Neuronal stem cell (in vitro differentiated cells): ENCODE data around the gene DNAL4.

ENCODE experiments used
- DNase-seq: peaks from one replicate; pipeline ENCODE4 v3.0.0-alpha.2; 2013; ENCODE audit warnings: low spot score
- H2AFZ ChIP-seq: one replicate; pipeline ENCODE4 v1.6.1; 2013; ENCODE audit warnings: mild to moderate bottlenecking, low read length, inconsistent platforms
- H2AK5ac ChIP-seq: 2 replicates; pipeline ENCODE4 v1.6.1; 2013; ENCODE audit warnings: low read depth, mild to moderate bottlenecking, inconsistent platforms, low read length, moderate library complexity, mixed read lengths
- H2BK120ac ChIP-seq: 2 replicates; pipeline ENCODE4 v1.6.1; 2013; ENCODE audit warnings: low read depth, mild to moderate bottlenecking, inconsistent platforms, low read length, moderate library complexity, mixed read lengths
- H2BK12ac ChIP-seq: one replicate; pipeline ENCODE4 v1.6.1; 2013; ENCODE audit warnings: low read length, inconsistent platforms
- H2BK15ac ChIP-seq: 2 replicates; pipeline ENCODE4 v1.6.1; 2013; ENCODE audit warnings: mild to moderate bottlenecking, low read length, inconsistent platforms, mixed read lengths
- H2BK5ac ChIP-seq: one replicate; pipeline ENCODE4 v1.6.1; 2013; ENCODE audit warnings: inconsistent platforms, mild to moderate bottlenecking, low read length, moderate library complexity
- H3K14ac ChIP-seq: one replicate; pipeline ENCODE4 v1.6.1; 2013; ENCODE audit warnings: low read length, inconsistent platforms
- H3K18ac ChIP-seq: 2 replicates; pipeline ENCODE4 v1.6.1; 2013; ENCODE audit warnings: low read length, inconsistent platforms
- H3K23ac ChIP-seq: 2 replicates; pipeline ENCODE4 v1.6.1; 2013; ENCODE audit warnings: low read depth, mild to moderate bottlenecking, mixed read lengths, low read length, inconsistent platforms; ENCODE audit not compliant: poor library complexity
- H3K27ac ChIP-seq: replicated peaks from 3 replicates; pipeline ENCODE4 v1.5.1; 2013; ENCODE audit warnings: low read length, inconsistent platforms
- H3K27me3 ChIP-seq, 3 experiments: 2 replicates each; pipeline ENCODE4 v1.6.1; 2013; ENCODE audit warnings: low read length in 3 of 3, mild to moderate bottlenecking in 2 of 3, inconsistent platforms in 1 of 3, low read depth in 1 of 3, mixed read lengths in 1 of 3, moderate library complexity in 1 of 3; ENCODE audit not compliant: control insufficient read depth in 3 of 3, insufficient read depth in 3 of 3
- H3K36me3 ChIP-seq, 2 donors: replicated peaks in 1 of 2; 2 replicates each; pipeline ENCODE4 v1.6.1; 2013; ENCODE audit warnings: low read length in 2 of 2; ENCODE audit not compliant: control insufficient read depth in 2 of 2, insufficient read depth in 2 of 2
- H3K4ac ChIP-seq: 2 replicates; pipeline ENCODE4 v1.6.1; 2013; ENCODE audit warnings: inconsistent platforms, mild to moderate bottlenecking, low read length, moderate library complexity
- H3K4me1 ChIP-seq, 2 donors: 1 replicate in 1 of 2; 2 replicates in 1 of 2; pipeline ENCODE4 v1.6.1; 2013; ENCODE audit warnings: low read length in 2 of 2, low read depth in 1 of 2; ENCODE audit not compliant: control insufficient read depth in 2 of 2, insufficient read depth in 1 of 2
- H3K4me2 ChIP-seq: one replicate; pipeline ENCODE4 v1.6.1; 2013; ENCODE audit warnings: mild to moderate bottlenecking, low read length, inconsistent platforms; ENCODE audit not compliant: insufficient read depth, poor library complexity, severe bottlenecking
- H3K4me3 ChIP-seq, 2 donors: 2 replicates each; pipeline ENCODE4 v1.5.1; 2013; ENCODE audit warnings: low read length in 2 of 2, mild to moderate bottlenecking in 2 of 2, inconsistent platforms in 1 of 2, moderate library complexity in 1 of 2
- H3K79me1 ChIP-seq: one replicate; pipeline ENCODE4 v1.6.1; 2013; ENCODE audit warnings: low read depth, mild to moderate bottlenecking, inconsistent platforms, low read length, moderate library complexity
- H3K9ac ChIP-seq: one replicate; pipeline ENCODE4 v1.6.1; 2013; ENCODE audit warnings: mild to moderate bottlenecking, low read depth, low read length, inconsistent platforms; ENCODE audit not compliant: poor library complexity
- H3K9me3 ChIP-seq, 2 donors: replicated peaks in 1 of 2; 2 replicates each; pipeline versions ENCODE3 to v1.6.1; 2013; ENCODE audit warnings: low read length in 2 of 2, mild to moderate bottlenecking in 2 of 2, inconsistent platforms in 1 of 2, low read depth in 1 of 2, mixed read lengths in 1 of 2, moderate library complexity in 1 of 2; ENCODE audit not compliant: control insufficient read depth in 2 of 2, insufficient read depth in 1 of 2
- H4K8ac ChIP-seq: one replicate; pipeline ENCODE4 v1.6.1; 2013; ENCODE audit warnings: low read depth, mild to moderate bottlenecking, inconsistent platforms, low read length, moderate library complexity
- H4K91ac ChIP-seq: one replicate; pipeline ENCODE4 v1.6.1; 2013; ENCODE audit warnings: low read length, low read depth, mild to moderate bottlenecking, inconsistent platforms; ENCODE audit not compliant: poor library complexity
- WGBS, 2 donors: extraction: QIAGEN DNeasy Blood & Tissue Kit; methylation state at CpG; one replicate each; pipeline ENCODE4 v1.1.7; 2013; ENCODE audit warnings: missing lambda C conversion rate in 2 of 2, mixed read lengths in 1 of 2; ENCODE audit not compliant: insufficient read length in 2 of 2, insufficient replicate concordance in 1 of 2; ENCODE audit errors: extremely low coverage in 2 of 2; 5-methylcytosine and 5-hydroxymethylcytosine counted together

The DNAL4 gene

GRCh38 chr22:38737302-38738060 is 56.5 kb downstream of the DNAL4 start:
- no peak for DNase-seq
- Histone ChIP-seq H2BK15ac (no peak overlapping the region), H3K36me3 (peaks cover 61 to 100% of the 10 kb centered on the region in 2 donors), H2AK5ac (no peak overlapping the region), H3K18ac (no peak overlapping the region), H2BK120ac (no peak overlapping the region), H4K91ac (no peak overlapping the region), H4K8ac (no peak overlapping the region), H3K9ac (no peak overlapping the region), H3K4me3 (no peak overlapping the region), H2BK12ac (no peak overlapping the region), H3K79me1 (no peaks in the 10 kb centered on the region), H3K4ac (no peak overlapping the region), H3K9me3 (no peaks in the 10 kb centered on the region), H3K4me1 (no peaks in the 10 kb centered on the region), H3K14ac (no peak overlapping the region), H2BK5ac (no peak overlapping the region), H3K23ac (no peak overlapping the region), H3K27me3 (no peaks in the 10 kb centered on the region), H3K4me2 (no peak overlapping the region), H2AFZ (no peak overlapping the region), H3K27ac (no peak overlapping the region)
- no CpG with 5 or more reads among the region's 21 CpGs for WGBS, 2 donors

- H3K18ac ChIP-seq = peak overlapping the region; percentile 53
- H3K27ac ChIP-seq = no peak overlapping the region
- H4K8ac ChIP-seq = no peak overlapping the region
- no peak overlapping the region for H2BK5ac ChIP-seq
- no CpG with 5 or more reads among the region's 7 CpGs for WGBS, 2 donors
- H3K9me3 ChIP-seq = no peaks in the 10 kb centered on the region
- H3K79me1 ChIP-seq = no peaks in the 10 kb centered on the region
- no peak overlapping the region for H3K14ac ChIP-seq
- H3K23ac ChIP-seq = peak overlapping the region; percentile 49
- H2BK15ac ChIP-seq = no peak overlapping the region
- no peak overlapping the region for H3K4me3 ChIP-seq
- no peak for DNase-seq
- no peak overlapping the region for H2BK12ac ChIP-seq
- H3K4me2 ChIP-seq = no peak overlapping the region
- no peak overlapping the region for H3K9ac ChIP-seq
- no peaks in the 10 kb centered on the region for H3K27me3 ChIP-seq
- no peak overlapping the region for H2AFZ ChIP-seq
- no peak overlapping the region for H3K4ac ChIP-seq
- peaks cover 63 to 100% of the 10 kb centered on the region in 2 donors for H3K36me3 ChIP-seq
- no peaks in the 10 kb centered on the region for H3K4me1 ChIP-seq
- no peak overlapping the region for H2BK120ac ChIP-seq
- H2AK5ac ChIP-seq = no peak overlapping the region
- no peak overlapping the region for H4K91ac ChIP-seq
Measured at GRCh38 chr22:38736257-38736570, 57.7 kb downstream of the DNAL4 start.

GRCh38 chr22:38735465-38736256 is 58.3 kb downstream of the DNAL4 start:
- H3K9ac ChIP-seq = no peak overlapping the region
- no peak overlapping the region for H2AFZ ChIP-seq
- H3K4ac ChIP-seq = no peak overlapping the region
- H3K18ac ChIP-seq = peak overlapping the region; percentile 53
- H3K27ac ChIP-seq = no peak overlapping the region
- no peak overlapping the region for H3K4me2 ChIP-seq
- H2AK5ac ChIP-seq = no peak overlapping the region
- H3K4me1 ChIP-seq = no peaks in the 10 kb centered on the region
- peaks cover 63 to 100% of the 10 kb centered on the region in 2 donors for H3K36me3 ChIP-seq
- H2BK15ac ChIP-seq = no peak overlapping the region
- H4K91ac ChIP-seq = no peak overlapping the region
- peak overlapping the region; percentile 49 for H3K23ac ChIP-seq
- H2BK120ac ChIP-seq = peak overlapping the region; percentile 3
- H3K27me3 ChIP-seq = no peaks in the 10 kb centered on the region
- no peak for DNase-seq
- no peak overlapping the region for H4K8ac ChIP-seq
- H3K79me1 ChIP-seq = no peaks in the 10 kb centered on the region
- no peak overlapping the region for H3K14ac ChIP-seq
- no CpG with 5 or more reads among the region's 15 CpGs for WGBS, 2 donors
- H2BK12ac ChIP-seq = peak overlapping the region; percentile 52
- no peak overlapping the region for H3K4me3 ChIP-seq
- no peaks in the 10 kb centered on the region for H3K9me3 ChIP-seq
- H2BK5ac ChIP-seq = peak overlapping the region; percentile 22

GRCh38 chr22:38735126-38735464 is 58.8 kb downstream of the DNAL4 start:
- H2AFZ ChIP-seq = no peak overlapping the region
- H3K36me3 ChIP-seq = peaks cover 62 to 100% of the 10 kb centered on the region in 2 donors
- no peak overlapping the region for H3K14ac ChIP-seq
- H3K4me2 ChIP-seq = no peak overlapping the region
- no peak overlapping the region for H2BK12ac ChIP-seq
- no peak overlapping the region for H2BK120ac ChIP-seq
- no peaks in the 10 kb centered on the region for H3K79me1 ChIP-seq
- H3K4me3 ChIP-seq = no peak overlapping the region
- H4K8ac ChIP-seq = no peak overlapping the region
- H3K27me3 ChIP-seq = no peaks in the 10 kb centered on the region
- H3K18ac ChIP-seq = no peak overlapping the region
- no peaks in the 10 kb centered on the region for H3K4me1 ChIP-seq
- no peak overlapping the region for H3K4ac ChIP-seq
- peak overlapping the region; percentile 22 for H2BK5ac ChIP-seq
- no peak overlapping the region for H3K9ac ChIP-seq
- no peak overlapping the region for H2BK15ac ChIP-seq
- H3K27ac ChIP-seq = no peak overlapping the region
- H3K23ac ChIP-seq = no peak overlapping the region
- H3K9me3 ChIP-seq = no peaks in the 10 kb centered on the region
- no peak overlapping the region for H4K91ac ChIP-seq
- no CpG with 5 or more reads among the region's 7 CpGs for WGBS, 2 donors
- no peak overlapping the region for H2AK5ac ChIP-seq
- no peak for DNase-seq
